Measurements from ENCODE around the gene KCNJ18.
"Not testable (repeated sequence)": the region's sequence is repeated elsewhere in the genome, so short reads cannot be mapped to it uniquely, and the experiment has no call there.

DNA sequence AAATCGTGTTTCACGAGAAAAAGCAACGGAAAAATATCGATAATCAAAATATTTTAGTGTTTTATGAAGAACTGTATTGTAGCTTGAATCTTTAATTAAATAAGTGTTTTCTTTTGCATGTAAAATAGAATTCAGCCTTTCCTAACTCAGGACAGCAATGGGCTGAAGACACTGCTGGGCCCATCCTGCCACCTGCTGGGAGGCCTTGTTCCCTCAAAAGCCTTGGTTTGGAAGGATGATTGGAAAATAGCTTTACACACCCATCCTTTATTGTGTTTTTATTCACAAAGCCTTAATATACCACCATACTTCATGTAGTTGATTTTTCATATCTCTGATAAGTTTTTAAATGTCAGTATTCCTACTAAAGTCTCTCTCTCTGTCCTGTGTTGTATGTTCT lies 43.5 kb downstream of the KCNJ18 start:
- not testable (repeated sequence) for TF ChIP-seq ZNF792 (CRISPR knock-in tag; IDR thresholded peaks at IDR 0.05); ZBTB8A (CRISPR knock-in tag; IDR thresholded peaks at IDR 0.05; ENCODE audit: borderline replicate concordance, low read depth); MAFK (conservative IDR thresholded peaks at IDR 0.05 in 1 of 2, IDR thresholded peaks at IDR 0.05 in 1 of 2; ENCODE audit: low read length in 2 of 2); CCAR2 (optimal IDR thresholded peaks at IDR 0.05; ENCODE audit: low read depth, low read length); CENPX (CRISPR knock-in tag; IDR thresholded peaks at IDR 0.05); SP2 (CRISPR knock-in tag; IDR thresholded peaks at IDR 0.05); POLR2A (IDR thresholded peaks at IDR 0.05; ENCODE audit: insufficient read depth in 1 of 2, low read depth in 2 of 2, low read length in 2 of 2); ZIK1 (CRISPR knock-in tag; IDR thresholded peaks at IDR 0.05; ENCODE audit: borderline replicate concordance, low read depth); EZH2 (conservative IDR thresholded peaks at IDR 0.05; ENCODE audit: low read depth, low read length); ZNF274 (CRISPR knock-in tag; IDR thresholded peaks at IDR 0.05)
- TF ChIP-seq, protein P1, sequence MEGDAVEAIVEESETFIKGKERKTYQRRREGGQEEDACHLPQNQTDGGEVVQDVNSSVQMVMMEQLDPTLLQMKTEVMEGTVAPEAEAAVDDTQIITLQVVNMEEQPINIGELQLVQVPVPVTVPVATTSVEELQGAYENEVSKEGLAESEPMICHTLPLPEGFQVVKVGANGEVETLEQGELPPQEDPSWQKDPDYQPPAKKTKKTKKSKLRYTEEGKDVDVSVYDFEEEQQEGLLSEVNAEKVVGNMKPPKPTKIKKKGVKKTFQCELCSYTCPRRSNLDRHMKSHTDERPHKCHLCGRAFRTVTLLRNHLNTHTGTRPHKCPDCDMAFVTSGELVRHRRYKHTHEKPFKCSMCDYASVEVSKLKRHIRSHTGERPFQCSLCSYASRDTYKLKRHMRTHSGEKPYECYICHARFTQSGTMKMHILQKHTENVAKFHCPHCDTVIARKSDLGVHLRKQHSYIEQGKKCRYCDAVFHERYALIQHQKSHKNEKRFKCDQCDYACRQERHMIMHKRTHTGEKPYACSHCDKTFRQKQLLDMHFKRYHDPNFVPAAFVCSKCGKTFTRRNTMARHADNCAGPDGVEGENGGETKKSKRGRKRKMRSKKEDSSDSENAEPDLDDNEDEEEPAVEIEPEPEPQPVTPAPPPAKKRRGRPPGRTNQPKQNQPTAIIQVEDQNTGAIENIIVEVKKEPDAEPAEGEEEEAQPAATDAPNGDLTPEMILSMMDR (CRISPR knock-in tag; IDR thresholded peaks at IDR 0.05), result not testable (repeated sequence)
- TF ChIP-seq, protein P2, sequence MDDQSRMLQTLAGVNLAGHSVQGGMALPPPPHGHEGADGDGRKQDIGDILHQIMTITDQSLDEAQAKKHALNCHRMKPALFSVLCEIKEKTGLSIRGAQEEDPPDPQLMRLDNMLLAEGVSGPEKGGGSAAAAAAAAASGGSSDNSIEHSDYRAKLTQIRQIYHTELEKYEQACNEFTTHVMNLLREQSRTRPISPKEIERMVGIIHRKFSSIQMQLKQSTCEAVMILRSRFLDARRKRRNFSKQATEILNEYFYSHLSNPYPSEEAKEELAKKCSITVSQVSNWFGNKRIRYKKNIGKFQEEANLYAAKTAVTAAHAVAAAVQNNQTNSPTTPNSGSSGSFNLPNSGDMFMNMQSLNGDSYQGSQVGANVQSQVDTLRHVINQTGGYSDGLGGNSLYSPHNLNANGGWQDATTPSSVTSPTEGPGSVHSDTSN (CRISPR knock-in tag; IDR thresholded peaks at IDR 0.05; ENCODE audit: borderline replicate concordance), result not testable (repeated sequence)
- TF ChIP-seq, protein P3, sequence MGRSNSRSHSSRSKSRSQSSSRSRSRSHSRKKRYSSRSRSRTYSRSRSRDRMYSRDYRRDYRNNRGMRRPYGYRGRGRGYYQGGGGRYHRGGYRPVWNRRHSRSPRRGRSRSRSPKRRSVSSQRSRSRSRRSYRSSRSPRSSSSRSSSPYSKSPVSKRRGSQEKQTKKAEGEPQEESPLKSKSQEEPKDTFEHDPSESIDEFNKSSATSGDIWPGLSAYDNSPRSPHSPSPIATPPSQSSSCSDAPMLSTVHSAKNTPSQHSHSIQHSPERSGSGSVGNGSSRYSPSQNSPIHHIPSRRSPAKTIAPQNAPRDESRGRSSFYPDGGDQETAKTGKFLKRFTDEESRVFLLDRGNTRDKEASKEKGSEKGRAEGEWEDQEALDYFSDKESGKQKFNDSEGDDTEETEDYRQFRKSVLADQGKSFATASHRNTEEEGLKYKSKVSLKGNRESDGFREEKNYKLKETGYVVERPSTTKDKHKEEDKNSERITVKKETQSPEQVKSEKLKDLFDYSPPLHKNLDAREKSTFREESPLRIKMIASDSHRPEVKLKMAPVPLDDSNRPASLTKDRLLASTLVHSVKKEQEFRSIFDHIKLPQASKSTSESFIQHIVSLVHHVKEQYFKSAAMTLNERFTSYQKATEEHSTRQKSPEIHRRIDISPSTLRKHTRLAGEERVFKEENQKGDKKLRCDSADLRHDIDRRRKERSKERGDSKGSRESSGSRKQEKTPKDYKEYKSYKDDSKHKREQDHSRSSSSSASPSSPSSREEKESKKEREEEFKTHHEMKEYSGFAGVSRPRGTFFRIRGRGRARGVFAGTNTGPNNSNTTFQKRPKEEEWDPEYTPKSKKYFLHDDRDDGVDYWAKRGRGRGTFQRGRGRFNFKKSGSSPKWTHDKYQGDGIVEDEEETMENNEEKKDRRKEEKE (IDR thresholded peaks at IDR 0.05), result not testable (repeated sequence)

All from HepG2 (cell line).